Peyer's patch (tissue), 4 donors: Measurements from ENCODE around the gene KRTAP10-1.

Experiments
- CTCF ChIP-seq, 6 experiments: fragments of 450-650 bp in 4 of 6; fragments of 200-600 bp in 2 of 6; sonication (generic) in 1 of 6; IDR thresholded peaks; one replicate each; pipeline ENCODE4 v1.5.1; 2017 to 2019; ENCODE audit warnings: antibody characterized with exemption in 6 of 6, mild to moderate bottlenecking in 3 of 6, moderate library complexity in 1 of 6
- POLR2A ChIP-seq, 2 donors: fragments of 450-650 bp; IDR thresholded peaks; one replicate each; pipeline ENCODE4 v1.5.1; 2017; ENCODE audit warnings: antibody characterized with exemption in 2 of 2, mild to moderate bottlenecking in 2 of 2, moderate library complexity in 2 of 2

- TF ChIP-seq CTCF (IDR thresholded peaks at IDR 0.05), result no peak
- TF ChIP-seq POLR2A (IDR thresholded peaks at IDR 0.05), result no peak
Measured at GRCh38 chr21:44529503-44530125, 10.4 kb downstream of the KRTAP10-1 start.
